Chondrocyte (in vitro differentiated cells): ENCODE measurements around the gene ATP8B2. TPM values are rescaled to one million over a fixed set of nuclear protein-coding genes. Genes with fewer than 3 reads are reported as not detected.
A peak's percentile ranks its signal among the peaks of the same experiment; 100 is the strongest.

Experiments used
- DNase-seq: peaks from one replicate; pipeline ENCODE4 v3.0.0; 2021; ENCODE audit warnings: mixed read lengths, low spot score
- H3K27ac Mint-ChIP-seq: one replicate; pipeline ENCODE4 v1.8.0; 2021; ENCODE audit warnings: mild to moderate bottlenecking, moderate library complexity, mixed read lengths; ENCODE audit not compliant: unreplicated experiment
- H3K27me3 Mint-ChIP-seq: 2 replicates; pipeline ENCODE4 v1.8.0; 2021; ENCODE audit warnings: low read depth, mixed read lengths
- H3K36me3 Mint-ChIP-seq: 2 replicates; pipeline ENCODE4 v1.8.0; 2021; ENCODE audit warnings: low read depth, mixed read lengths
- H3K4me1 Mint-ChIP-seq: 2 replicates; pipeline ENCODE4 v1.8.0; 2021; ENCODE audit warnings: low read depth, mild to moderate bottlenecking, mixed read lengths
- H3K4me3 Mint-ChIP-seq: one replicate; pipeline ENCODE4 v1.8.0; 2021; ENCODE audit warnings: mild to moderate bottlenecking, moderate library complexity, mixed read lengths; ENCODE audit not compliant: unreplicated experiment
- H3K9me3 Mint-ChIP-seq: 2 replicates; pipeline ENCODE4 v1.8.0; 2021; ENCODE audit warnings: low read depth, mixed read lengths
- total RNA-seq: library from RNA; stranded (reverse); gene quantifications from 3 replicates; pipeline ENCODE4 v1.2.1, GENCODE V29; 2021
- TF ChIP-seq, protein P1 (sequence below): fragments of 200-600 bp; sonication (generic); IDR thresholded peaks from 2 replicates; pipeline ENCODE4 v1.5.0; 2021; ENCODE audit warnings: antibody characterized with exemption, mild to moderate bottlenecking, moderate library complexity

Gene ATP8B2
- total RNA-seq, 1 donor from 2014 or later, result 86.6 TPM

DNA sequence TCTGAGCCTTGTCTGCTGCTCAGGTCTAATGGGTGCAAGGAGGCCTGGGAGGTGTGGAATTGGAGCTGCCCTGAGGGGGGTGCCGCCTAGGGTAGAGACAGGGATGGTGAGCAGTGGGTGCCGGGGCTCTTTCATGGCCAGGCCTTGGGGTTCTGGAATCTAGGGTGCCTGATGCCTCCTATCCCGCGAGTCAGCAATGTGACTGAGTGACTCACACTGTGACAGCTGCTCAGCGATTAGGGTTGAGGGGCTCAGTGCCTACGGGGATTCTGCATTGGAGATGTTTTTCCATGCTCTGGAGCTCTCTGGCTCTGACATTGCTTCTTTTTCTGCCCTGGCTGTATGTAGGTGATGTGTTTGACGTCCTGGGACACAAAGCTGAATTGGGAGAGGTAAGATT lies 16.8 kb downstream of the ATP8B2 start:
- TF ChIP-seq, protein P1, sequence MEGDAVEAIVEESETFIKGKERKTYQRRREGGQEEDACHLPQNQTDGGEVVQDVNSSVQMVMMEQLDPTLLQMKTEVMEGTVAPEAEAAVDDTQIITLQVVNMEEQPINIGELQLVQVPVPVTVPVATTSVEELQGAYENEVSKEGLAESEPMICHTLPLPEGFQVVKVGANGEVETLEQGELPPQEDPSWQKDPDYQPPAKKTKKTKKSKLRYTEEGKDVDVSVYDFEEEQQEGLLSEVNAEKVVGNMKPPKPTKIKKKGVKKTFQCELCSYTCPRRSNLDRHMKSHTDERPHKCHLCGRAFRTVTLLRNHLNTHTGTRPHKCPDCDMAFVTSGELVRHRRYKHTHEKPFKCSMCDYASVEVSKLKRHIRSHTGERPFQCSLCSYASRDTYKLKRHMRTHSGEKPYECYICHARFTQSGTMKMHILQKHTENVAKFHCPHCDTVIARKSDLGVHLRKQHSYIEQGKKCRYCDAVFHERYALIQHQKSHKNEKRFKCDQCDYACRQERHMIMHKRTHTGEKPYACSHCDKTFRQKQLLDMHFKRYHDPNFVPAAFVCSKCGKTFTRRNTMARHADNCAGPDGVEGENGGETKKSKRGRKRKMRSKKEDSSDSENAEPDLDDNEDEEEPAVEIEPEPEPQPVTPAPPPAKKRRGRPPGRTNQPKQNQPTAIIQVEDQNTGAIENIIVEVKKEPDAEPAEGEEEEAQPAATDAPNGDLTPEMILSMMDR, result no peak
- no peak for DNase-seq
- H3K9me3 Mint-ChIP-seq, result no peaks in the 10 kb centered on the region
- H3K4me3 Mint-ChIP-seq, result no peak overlapping the region
- H3K27me3 Mint-ChIP-seq, result no peaks in the 10 kb centered on the region
- no peak overlapping the region for H3K27ac Mint-ChIP-seq
- H3K36me3 Mint-ChIP-seq, result peaks cover 67% of the 10 kb centered on the region
- peaks cover 8% of the 10 kb centered on the region for H3K4me1 Mint-ChIP-seq

GRCh38 chr1:154342836-154343472 lies 17.6 kb downstream of the ATP8B2 start:
- TF ChIP-seq, protein P1, result no peak
- Mint-ChIP-seq H3K4me3 (no peak overlapping the region), H3K36me3 (peaks cover 64% of the 10 kb centered on the region), H3K4me1 (peaks cover 8% of the 10 kb centered on the region), H3K27ac (no peak overlapping the region), H3K27me3 (no peaks in the 10 kb centered on the region), H3K9me3 (no peaks in the 10 kb centered on the region)
- DNase-seq, result no peak

DNA sequence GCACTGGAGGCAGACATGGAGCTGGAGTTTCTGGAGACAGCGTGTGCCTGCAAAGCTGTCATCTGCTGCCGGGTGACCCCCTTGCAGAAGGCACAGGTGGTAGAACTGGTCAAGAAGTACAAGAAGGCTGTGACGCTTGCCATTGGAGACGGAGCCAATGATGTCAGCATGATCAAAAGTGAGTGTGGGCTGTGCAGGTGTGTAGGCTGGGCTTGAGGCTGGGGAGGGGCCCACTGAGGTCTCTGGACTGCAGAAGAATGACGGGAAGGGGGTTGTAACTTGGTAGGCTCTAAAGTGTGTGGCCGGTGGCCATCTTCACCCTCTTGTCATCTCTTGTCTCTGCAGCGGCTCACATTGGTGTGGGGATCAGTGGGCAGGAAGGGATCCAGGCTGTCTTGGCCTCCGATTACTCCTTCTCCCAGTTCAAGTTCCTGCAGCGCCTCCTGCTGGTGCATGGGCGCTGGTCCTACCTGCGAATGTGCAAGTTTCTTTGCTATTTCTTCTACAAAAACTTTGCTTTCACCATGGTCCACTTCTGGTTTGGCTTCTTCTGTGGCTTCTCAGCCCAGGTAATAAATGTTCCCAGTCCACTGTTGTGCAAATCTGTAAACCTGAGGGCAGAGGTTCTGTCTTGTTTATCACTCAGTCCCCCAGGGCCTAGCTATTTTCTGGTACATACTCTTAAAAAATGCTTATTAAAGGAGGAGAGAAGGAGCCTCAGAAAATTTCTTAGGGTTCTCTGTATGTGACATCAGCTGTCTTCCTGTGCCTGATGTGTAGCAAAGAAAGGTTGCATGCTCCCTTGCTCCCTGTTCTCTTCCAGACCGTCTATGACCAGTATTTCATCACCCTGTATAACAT lies 19.9 kb downstream of the ATP8B2 start:
- TF ChIP-seq, protein P1, result peak; percentile 84
- Mint-ChIP-seq H3K36me3 (peaks cover 61% of the 10 kb centered on the region), H3K27me3 (no peaks in the 10 kb centered on the region), H3K9me3 (no peaks in the 10 kb centered on the region), H3K4me3 (no peak overlapping the region), H3K4me1 (peaks cover 3% of the 10 kb centered on the region), H3K27ac (no peak overlapping the region)
- no peak for DNase-seq

DNA sequence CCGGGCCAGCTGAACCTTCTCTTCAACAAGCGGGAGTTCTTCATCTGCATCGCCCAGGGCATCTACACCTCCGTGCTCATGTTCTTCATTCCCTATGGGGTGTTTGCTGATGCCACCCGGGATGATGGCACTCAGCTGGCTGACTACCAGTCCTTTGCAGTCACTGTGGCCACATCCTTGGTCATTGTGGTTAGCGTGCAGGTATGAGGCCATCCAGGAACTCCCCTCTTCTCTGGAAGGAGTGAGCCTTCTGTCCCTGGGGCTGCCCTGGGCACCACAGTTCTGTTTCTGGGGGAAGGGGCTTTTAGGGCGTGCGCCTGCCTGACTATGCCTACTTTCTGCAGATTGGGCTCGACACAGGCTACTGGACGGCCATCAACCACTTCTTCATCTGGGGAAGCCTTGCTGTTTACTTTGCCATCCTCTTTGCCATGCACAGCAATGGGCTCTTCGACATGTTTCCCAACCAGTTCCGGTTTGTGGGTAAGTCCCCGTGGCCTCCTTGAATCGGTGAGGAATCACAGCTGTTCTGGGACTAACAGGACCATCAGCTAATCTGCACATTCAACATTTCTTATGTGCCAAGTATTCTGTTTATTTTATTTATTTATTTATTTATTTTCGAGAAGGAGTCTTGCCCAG lies 21.1 kb downstream of the ATP8B2 start:
- no peak for DNase-seq
- no peaks in the 10 kb centered on the region for H3K27me3 Mint-ChIP-seq
- no peaks in the 10 kb centered on the region for H3K9me3 Mint-ChIP-seq
- no peak overlapping the region for H3K27ac Mint-ChIP-seq
- TF ChIP-seq, protein P1, result no peak
- H3K36me3 Mint-ChIP-seq, result peaks cover 52% of the 10 kb centered on the region
- peaks cover 6% of the 10 kb centered on the region for H3K4me1 Mint-ChIP-seq
- no peak overlapping the region for H3K4me3 Mint-ChIP-seq

DNA sequence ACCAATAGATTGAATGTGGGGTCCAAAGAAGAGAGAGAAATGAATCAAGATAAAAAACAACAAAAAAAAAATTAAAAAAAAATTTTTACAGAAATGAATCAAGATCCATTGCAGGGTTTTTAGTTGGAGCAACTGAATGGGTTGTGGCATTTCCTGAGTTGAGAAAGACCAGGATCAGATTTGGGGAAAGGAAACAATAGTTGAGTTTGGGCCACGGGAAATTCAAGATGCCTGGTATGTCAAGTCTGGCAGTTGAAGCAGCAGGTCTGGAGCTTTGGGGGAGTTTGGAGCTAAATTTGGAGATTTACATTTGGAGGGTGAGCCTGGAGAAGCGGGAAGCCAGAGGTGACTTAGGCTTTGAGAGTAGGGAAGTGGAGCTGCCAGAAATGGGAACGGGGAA lies 22.6 kb downstream of the ATP8B2 start:
- TF ChIP-seq, protein P1, result no peak
- Mint-ChIP-seq H3K36me3 (peaks cover 40% of the 10 kb centered on the region), H3K4me1 (peaks cover 13% of the 10 kb centered on the region), H3K4me3 (no peak overlapping the region), H3K9me3 (no peaks in the 10 kb centered on the region), H3K27me3 (no peaks in the 10 kb centered on the region), H3K27ac (no peak overlapping the region)
- DNase-seq, result no peak
